ENCODE results near the gene DXO.
"Not testable (repeated sequence)": the region's sequence is repeated elsewhere in the genome, so short reads cannot be mapped to it uniquely, and the experiment has no call there.

- not testable (repeated sequence) for TF ChIP-seq CTCF (IDR thresholded peaks at IDR 0.05); SIN3A (IDR thresholded peaks at IDR 0.05; ENCODE audit: borderline replicate concordance, insufficient read depth, low read depth, low read length); POLR2AphosphoS5 (IDR thresholded peaks at IDR 0.05; ENCODE audit: low read depth, low read length)
These were observed 33.6 kb upstream of the DXO start for GRCh38 chr6:32005538-32005880.
